Activated CD8-positive, alpha-beta memory T cell treated with anti-CD3 and anti-CD28 coated beads, Interleukin-2, amount 50 U/mL, for 48 hours (primary cell): ENCODE results near the gene SPTY2D1.
"Not testable (repeated sequence)": the region's sequence is repeated elsewhere in the genome, so short reads cannot be mapped to it uniquely, and the experiment has no call there.

Experiments
- DNase-seq: peaks from one replicate; pipeline ENCODE4 v3.0.0-alpha.2; 2020

SPTY2D1 gene, protein sequence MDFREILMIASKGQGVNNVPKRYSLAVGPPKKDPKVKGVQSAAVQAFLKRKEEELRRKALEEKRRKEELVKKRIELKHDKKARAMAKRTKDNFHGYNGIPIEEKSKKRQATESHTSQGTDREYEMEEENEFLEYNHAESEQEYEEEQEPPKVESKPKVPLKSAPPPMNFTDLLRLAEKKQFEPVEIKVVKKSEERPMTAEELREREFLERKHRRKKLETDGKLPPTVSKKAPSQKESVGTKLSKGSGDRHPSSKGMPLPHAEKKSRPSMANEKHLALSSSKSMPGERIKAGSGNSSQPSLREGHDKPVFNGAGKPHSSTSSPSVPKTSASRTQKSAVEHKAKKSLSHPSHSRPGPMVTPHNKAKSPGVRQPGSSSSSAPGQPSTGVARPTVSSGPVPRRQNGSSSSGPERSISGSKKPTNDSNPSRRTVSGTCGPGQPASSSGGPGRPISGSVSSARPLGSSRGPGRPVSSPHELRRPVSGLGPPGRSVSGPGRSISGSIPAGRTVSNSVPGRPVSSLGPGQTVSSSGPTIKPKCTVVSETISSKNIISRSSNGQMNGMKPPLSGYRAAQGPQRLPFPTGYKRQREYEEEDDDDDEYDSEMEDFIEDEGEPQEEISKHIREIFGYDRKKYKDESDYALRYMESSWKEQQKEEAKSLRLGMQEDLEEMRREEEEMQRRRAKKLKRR

DNA sequence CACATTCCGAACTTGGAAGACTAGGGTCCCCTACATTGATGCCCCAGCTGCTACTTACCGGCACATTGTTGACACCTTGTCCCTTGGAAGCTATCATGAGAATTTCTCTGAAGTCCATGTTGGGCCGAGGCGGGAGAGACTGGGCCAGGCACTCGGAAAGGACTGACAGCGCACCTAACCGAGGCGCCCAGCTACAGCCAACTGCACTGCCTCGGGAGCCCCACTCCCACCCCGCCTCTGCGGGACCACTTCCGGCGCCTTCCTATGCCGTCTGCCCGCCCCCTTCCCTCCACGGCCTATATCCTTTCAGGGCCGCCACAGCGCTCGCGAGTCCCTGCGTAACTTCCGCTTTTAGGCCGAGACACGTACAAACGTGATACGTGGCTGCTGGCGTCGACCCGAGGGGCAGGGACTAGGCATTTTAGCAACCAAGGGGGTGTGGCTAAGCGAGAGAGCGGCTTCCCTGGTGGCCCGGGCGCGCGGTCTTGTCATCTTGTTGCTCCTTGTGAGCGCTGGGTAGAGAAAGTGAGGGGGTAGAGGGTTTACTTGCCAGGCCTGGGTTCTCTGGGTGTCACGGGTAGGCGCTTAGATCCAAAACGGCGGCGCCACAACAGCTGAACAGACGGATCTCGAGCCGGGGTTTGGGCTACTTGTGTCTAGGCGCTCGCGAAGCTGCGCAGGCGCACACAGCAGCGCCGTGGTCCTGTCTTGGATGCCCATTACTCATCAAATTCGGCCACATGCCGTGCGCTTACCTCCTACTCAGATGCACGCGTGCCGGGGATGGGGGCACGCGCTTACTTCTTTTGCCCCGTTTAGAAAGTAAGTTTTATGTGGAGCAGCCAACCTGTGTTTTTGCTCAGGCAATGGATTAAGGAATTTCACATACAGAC lies at the start of gene SPTY2D1:
SPTY2D1 (minus strand) TSS at position 203 of the 893 bp plus-strand sequence; CDS start at position 118, 85 bp downstream.
- peak; percentile 97 for DNase-seq

DNA sequence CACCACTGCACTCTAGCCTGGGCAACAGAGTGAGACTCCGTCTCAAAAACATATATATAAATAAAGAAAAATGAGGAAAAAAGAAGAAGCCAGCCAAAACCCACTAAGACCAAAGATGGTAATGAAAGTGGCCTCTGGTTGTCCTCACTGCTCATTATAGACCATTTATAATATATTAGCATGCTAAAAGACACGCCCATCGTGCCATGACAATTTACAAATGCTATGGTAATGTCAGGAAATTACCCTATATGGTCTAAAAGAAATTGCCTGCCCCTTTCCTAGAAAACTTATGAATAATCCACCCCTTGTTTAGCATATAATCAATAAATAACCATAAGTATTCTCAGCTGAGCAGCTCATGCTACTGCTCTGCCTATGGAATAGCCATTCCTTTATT lies 48.3 kb upstream of the SPTY2D1 start:
- no peak for DNase-seq

DNA sequence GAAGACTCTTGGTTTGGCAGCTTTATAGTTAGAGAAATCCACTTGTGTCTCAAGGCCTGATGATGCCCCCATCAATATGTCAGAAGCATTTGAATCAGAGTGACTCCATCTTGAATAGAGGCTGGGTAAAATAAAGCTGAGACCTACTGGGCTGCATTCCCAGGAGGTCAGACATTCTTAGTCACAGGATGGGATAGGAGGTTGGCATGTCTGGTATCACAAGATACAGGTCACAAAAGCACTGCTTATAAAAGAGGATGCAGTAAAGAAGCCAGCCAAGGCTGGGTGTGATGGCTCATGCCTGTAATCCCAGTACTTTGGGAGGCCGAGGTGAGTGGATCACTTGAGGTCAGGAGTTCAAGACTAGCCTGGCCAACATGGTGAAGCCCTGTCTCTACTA lies 47.8 kb upstream of the SPTY2D1 start:
- not testable (repeated sequence) for DNase-seq

DNA sequence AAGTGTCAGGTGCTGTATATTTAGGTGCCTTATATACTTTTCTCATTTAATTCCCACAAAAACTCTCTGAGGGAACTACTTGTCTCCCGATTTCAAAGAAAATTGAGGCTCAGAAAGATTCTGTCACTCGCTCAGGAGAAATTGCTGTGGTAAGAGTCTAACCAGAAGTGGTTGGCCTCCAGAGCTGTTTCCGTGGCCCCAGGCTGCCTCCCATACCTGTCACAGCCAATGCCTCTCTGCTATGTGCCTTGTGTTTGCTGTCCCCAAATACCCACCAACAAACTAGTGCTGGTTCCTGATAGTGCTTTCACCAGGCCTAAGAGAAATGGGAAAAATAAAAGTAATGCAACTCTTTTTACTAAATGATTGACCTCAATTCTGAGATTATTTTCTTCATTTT lies 43.4 kb upstream of the SPTY2D1 start:
- no peak for DNase-seq

DNA sequence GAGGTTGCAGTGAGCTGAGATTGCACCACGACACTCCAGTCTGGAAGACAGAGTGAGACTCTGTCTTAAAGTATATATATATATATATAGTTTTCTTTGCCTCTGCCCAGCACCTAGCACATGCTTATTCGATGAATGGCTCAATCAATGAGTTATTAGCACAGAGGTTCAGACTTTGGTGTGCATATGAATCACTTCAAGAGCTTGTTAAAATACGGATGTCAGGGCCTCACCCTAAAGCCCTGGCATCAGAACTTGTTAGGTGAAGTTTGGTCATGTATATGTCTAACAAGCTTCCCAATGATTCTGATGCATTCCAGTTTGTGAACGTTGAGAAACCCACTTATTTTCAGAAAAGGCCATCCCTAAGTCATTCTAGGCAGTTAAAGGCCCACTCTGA lies 42.7 kb upstream of the SPTY2D1 start:
- no peak for DNase-seq

DNA sequence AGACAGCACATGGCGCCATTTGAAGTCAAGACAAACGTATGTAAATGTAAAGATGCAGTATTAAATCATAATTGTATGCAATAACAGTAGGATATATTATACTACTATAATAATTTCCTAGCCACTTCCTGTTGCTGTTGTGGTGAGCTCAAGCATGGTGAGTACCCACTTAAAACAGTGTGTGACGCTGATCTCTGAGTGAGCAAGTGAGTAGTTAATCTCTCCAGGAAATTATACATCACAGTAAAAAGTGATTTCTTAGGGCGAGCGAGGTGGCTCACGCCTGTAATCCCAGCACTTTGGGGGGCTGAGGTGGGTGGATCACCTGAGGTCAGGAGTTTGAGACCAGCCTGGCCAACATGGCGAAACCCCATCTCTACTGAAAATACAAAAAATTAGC lies 38.1 kb upstream of the SPTY2D1 start:
- DNase-seq = not testable (repeated sequence)

DNA sequence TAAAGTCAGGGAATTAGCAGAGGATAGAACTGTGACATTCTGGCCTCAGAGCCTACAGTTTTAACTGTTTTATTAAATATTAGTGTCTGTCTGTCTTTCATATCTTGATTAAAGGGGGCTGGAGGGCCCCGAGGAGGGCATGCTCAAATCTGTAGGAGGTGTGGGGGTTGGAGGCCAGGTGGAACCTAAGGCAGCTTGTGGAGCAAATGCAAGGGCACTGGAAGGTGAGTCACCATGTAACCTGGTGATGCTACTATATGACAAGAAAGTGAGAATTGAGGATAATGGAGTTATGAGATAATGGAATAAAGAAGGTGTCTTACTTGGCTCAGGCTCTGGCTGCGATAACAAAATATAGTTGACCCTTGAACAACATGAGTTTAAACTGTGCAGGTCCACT lies 37.1 kb upstream of the SPTY2D1 start:
- DNase-seq = no peak

DNA sequence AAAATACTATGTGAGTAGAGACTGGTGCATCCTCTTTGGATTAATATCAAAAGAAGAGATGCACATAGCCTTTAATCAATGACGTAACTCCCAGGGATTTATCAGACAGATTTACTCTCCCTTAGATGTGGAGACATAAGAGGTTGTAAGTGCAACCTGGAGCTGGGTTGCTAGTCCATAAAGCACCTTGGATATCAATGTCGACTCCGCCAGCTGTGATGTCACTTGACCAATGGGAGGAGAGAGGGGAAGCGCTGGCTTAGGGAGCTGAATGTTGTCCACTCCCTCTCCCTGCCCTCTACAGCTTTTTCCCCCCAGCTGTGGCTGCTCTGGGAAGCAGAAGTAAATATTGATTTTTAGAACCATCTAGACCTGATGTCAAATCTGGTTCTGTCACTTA lies 35.6 kb upstream of the SPTY2D1 start:
- DNase-seq = no peak

DNA sequence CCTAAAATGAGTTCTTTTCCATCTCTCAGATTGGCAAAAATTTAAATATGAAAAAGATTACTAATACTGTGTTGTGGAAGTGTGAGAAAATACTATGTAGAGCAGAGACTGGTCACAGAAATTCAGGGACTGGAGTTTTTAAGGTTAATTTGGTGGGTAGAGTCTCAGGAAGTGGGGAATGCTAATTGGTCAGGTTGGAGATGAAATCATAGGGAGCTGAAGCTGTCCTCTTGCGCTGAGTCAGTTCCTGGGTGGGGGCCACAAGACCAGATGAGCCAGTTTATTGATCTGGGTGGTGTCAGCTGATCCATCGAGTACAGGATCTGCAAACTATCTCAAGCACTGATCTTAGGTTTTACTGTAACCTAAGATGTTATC lies 35.1 kb upstream of the SPTY2D1 start:
- no peak for DNase-seq

DNA sequence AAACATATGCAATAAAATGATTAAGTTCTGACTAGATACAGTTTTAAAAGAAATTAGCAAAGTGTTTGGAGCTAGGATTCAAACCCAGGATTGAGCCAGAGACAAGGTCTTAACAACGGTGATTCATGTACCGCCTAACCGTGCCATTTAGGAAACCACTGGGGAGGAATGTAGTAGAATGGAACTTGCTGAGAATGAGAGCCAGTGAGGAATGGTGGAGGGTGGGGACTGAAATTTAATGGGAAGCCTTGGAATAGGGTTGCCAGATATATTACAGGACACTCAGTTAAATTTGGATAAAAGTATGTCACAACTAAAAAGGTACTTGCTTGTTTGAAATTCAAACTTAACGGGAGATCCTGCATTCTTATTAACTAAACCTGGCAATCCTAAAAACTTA lies 34.0 kb upstream of the SPTY2D1 start:
- no peak for DNase-seq

DNA sequence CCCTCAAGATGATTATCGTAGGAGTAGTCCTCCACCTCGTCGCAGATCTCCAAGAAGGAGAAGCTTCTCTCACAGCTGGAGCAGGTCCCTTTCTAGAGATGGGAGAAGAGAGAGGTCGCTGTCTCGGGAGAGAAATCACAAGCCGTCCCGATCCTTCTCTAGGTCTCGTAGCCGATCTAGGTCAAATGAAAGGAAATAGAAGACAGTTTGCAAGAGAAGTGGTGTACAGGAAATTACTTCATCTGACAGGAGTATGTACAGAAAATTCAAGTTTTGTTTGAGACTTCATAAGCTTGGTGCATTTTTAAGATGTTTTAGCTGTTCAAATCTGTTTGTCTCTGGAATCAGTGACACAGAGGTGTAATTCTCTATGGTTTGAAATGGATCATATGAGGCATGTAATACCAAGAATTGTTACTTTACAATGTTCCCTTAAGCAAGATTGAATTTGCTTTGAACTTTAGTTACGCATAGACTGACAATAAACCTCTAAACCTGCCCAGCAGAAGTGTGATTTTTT lies 31.3 kb upstream of the SPTY2D1 start:
- DNase-seq = not testable (repeated sequence)

DNA sequence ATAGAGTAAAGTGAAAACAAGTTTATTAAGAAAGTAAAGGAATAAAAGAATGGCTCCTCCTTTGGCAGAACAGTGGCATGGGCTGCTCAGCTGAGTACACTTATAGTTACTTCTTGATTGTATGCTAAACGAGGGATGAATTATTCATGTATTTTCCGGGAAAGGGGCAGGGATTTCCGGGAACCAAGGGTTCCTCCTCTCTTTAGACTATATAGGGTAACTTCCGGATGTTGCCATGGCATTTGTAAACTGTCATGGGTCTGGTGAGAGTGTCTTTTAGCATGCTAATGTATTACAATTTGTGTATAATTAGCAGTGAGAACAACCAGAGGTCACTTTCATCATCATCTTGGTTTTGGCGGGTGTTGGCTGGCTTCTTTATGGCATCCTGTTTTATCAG lies 23.5 kb upstream of the SPTY2D1 start:
- no peak for DNase-seq

DNA sequence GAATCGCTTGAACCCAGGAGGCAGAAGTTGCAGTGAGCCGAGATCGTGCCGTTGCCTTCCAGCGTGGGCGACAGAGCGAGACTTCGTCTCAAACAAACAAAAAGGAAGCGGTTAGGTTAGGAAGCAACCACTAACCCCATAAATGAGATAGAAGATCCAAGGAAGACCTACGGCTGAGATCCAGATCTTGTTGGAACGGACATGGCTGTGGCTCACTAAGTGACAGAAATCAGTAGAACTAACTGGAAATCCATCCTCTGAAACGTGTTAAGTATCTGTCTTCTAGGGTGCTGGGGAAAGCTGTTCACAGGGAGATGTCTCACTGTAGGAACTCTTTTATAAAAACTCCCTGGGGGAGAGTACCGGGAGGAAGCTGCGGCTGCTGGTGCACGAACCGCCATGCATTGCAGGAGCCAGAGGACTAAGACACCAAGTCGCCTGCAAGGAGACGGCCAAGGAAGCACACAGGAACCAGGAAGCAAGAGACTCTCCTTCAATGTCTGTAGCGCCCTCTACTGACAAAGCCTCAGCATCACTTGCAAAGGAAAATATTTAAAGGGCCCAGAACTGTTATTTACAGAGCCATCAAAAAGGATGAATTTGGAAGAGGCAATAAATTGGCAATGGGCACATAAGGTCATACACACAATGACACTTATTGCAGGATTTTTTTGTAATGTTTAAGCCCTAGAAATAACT lies 16.9 kb upstream of the SPTY2D1 start:
- DNase-seq = no peak

DNA sequence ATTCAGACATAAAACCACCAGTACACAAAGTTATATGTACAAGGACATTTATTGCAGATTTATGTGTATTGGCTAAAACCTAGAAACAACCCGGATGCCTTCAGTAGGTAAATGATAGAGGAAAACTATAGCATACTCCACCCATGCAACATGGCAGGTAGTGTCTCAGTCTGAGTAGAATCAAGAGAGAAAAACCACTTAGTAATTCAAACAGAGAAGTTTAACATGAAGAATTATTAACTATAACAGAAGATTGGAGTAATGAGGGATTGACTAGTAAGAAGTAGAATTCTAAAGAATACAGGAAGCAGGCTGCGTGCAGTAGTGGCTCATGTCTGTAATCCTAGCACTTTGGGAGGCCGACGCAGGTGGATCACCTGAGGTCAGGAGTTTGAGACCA lies 16.2 kb upstream of the SPTY2D1 start:
- DNase-seq = no peak

DNA sequence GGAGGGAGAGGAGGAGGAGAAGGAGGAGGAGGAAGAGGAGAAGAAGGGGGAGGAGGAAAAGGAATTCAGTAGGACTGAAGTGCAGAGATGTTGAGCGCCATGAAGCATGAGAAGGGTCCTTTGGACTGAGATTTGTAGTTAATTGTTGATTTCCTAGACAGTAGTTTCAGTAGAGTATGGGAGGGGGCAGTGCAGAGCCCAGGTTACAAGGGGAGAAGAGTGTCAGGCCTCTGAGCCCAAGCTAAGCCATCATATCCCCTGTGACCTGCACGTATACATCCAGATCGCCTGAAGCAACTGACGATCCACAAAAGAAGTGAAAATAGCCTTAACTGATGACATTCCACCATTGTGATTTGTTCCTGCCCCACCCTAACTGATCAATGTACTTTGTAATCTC lies 8.9 kb upstream of the SPTY2D1 start:
- DNase-seq = not testable (repeated sequence)

DNA sequence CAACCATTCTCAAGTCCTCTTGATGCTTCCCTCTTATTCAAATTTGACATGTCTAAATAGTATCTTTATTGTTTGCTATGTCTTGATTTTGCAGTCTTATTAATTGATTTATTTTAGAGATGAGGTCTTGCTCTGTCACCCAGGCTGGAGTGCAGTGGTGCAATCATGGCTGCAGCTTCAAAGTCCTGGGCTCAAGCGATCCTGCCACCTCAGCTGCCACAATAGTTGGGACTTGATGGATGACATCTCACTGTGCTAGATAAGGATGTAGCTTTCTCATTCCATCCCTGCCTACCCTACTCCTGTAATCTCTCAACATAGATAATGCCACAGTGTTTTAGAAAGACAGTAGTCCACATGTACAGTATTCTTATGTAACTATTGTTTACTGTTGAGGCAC lies 7.5 kb upstream of the SPTY2D1 start:
- DNase-seq = no peak

DNA sequence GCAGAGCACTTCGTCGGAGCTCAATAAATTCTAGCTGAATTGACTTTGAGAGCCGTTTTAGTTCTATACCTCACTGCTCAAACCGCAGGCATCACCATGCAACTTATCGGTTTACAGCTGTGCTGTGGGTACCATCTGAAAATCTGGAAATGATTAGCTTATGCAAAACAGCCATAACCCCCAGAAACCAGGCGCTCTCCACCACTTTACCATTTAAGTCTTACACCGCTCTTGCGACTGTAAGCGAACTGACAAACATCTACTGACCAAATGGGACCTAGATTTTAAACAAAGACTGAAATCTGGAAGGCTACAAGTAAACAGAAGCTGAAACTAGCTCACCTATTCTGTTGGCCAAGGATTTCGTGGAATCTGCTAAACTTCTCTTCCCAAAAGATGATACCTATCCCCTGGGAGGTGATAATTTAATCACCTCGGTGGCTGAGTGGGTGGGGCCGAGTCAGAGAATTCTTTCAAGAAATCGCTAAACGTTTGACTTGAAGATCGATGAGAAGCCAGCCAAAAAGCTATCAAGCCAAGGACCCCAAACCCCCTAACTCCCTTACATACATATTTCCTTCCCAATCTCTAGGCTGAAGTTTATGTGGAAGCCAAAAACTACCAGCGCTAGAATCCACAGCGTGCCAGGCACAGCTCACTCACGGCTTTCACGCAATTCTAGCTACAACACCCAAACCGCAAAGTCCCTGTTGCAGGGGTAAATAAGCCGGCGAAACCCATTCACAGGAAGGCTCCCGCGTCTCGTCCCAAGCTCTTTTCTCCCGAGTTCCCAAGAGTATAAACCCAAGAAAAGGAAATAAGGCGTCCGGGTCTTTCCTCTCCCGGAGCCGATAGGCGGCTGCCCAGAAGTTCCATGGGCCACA lies 644 bp downstream of the SPTY2D1 start:
- no peak for DNase-seq

DNA sequence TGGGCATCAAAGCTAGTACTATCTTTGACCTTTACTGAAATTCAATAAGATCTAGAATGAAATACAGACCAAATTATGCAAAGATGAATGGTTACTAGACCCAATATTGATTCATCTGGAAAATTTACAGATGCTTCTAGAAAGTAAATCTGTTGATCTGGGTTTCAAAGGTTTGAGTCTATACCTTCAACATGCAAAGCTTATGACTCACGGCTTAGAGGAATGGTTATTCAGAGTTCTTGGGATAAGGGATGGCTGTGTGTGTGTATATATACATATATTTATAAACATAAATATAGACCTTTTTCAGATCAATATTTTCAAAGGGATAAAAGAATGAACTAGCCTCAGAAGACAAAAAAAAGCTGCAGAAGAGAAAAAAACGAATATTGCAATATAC lies 1.3 kb downstream of the SPTY2D1 start:
- no peak for DNase-seq

DNA sequence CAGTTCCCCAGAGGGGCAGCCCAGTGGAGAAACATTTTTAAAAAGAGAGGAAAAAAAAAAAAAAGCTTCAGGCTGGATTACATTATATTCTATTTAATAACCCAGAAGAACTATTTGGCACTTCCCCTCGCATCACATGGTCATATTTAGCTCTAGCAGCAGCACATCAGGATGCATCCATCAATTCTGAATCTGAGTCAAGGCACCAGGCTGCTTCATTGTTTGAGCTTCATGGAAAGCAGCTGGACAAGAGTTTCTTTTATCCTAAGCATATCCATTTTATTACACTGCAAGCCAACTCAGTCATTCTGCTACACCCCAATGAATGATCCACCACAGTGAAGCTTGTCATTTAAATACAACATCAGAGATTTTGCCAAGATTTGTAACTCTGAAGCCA lies 10.0 kb downstream of the SPTY2D1 start:
- no peak for DNase-seq

DNA sequence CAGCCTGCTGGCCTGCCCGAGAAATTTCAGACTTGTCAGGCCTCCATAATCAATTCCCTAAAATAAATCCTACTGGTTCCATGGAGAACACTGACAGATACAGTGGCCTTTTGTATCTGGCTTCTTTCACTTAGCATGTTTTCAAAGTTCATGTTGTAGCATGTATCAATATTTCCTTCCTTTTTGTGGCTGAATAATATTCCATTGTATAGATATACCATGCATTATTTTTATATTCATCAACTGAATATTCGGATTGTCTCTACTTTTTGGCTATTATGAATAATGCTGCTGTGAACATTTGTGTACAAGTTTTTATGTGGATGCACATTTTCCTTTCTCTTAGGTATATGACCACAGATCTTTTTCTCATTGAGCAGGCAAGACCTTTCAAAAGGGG lies 10.4 kb downstream of the SPTY2D1 start:
- no peak for DNase-seq

DNA sequence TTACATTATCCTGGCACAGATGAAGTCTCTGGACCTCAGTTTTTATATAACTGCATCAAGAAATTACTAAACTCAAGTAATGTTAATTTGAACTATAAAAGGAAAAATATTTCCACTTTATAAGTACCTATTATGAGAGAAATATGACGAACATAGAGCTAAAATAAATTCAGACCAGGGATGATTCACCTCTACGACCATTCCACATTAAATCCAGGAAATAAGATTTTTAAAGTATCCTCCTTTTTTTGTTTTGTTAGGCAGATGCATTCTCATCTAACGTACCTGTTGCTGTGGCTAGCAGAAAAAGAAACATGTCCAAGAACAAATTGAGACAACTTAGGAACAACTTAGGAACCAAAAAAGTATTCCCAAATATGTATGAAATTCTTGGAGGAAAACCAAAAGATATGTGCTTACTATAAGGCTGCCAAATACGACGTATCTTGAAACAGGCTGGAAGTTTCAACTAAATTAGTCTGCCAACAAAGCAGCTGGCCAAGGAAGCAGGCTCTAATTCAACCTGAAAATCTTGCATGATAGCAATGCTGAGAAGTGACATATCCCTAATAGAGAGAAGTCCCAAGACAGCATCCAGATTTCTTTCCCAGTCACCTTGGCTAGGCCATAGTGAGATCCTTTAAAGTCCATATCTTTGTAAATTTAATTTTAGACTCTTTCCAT lies 15.7 kb downstream of the SPTY2D1 start:
- DNase-seq = no peak
